K562 (cell line): Measurements from ENCODE around the gene SURF4. TPM values are rescaled to one million over a fixed set of nuclear protein-coding genes. Genes with fewer than 3 reads are reported as not detected.

Experiments
- ATAC-seq: fragments of 200-7000 bp; cut with Tn5 transposase; 3 replicates; pipeline ENCODE4 v1.9.1; 2020; ENCODE audit warnings: moderate library complexity
- BruUV-seq: library from RNA; stranded (reverse); fragments of 400-500 nt; replicated peaks from 2 replicates; lab custom pipeline; 2021; lab: Mats Ljungman, UMichigan
- CTCF ChIA-PET: fragments of 300-600 bp; formaldehyde crosslinking; extraction: SDS; loops from one replicate; lab custom pipeline; 2021; ENCODE audit warnings: low intra/inter-chr PET ratio; lab: Yijun Ruan, JAX
- POLR2A ChIA-PET: fragments of 300-600, 350-650 bp; sonication (Branson Sonifier 250); formaldehyde crosslinking; extraction: SDS; loops from one replicate; lab custom pipeline; 2021; ENCODE audit warnings: antibody characterized with exemption, inconsistent platforms; lab: Yijun Ruan, JAX
- DNase-seq, 4 experiments: peaks; one replicate each; pipeline versions ENCODE4 v3.0.0 to v3.0.0-alpha.2; 2011 to 2018; ENCODE audit warnings: low spot score in 3 of 4, mixed read lengths in 3 of 4; ENCODE audit errors: extremely low read depth in 1 of 4
- FAIRE-seq: peaks from 2 replicates; lab custom pipeline; 2011; peaks lifted over from hg19 to GRCh38; lab: Jason Lieb, UNC
- H2AFZ ChIP-seq: 2 replicates; pipeline ENCODE4 v1.6.0; 2011; ENCODE audit warnings: low read depth, low read length, control low read depth, inconsistent platforms
- H3K27ac ChIP-seq: fragments of 200-600 bp; 3 replicates; pipeline ENCODE4 v1.8.0; 2011; ENCODE audit warnings: low read depth, mild to moderate bottlenecking, control low read depth, inconsistent platforms, low read length, moderate library complexity, mixed read lengths; ENCODE audit errors: extremely low read depth
- H3K27me3 ChIP-seq, 2 experiments: fragments of 300-600 bp in 1 of 2; 2 replicates in 1 of 2; 3 replicates in 1 of 2; pipeline versions ENCODE4 v1.6.0 to v1.8.0; 2011; ENCODE audit warnings: inconsistent platforms in 2 of 2, low read length in 2 of 2, mild to moderate bottlenecking in 1 of 2, mixed read lengths in 1 of 2, moderate library complexity in 1 of 2; ENCODE audit not compliant: control insufficient read depth in 2 of 2, insufficient read depth in 2 of 2
- H3K36me3 ChIP-seq: fragments of 300-600 bp; 3 replicates; pipeline ENCODE4 v1.8.0; 2011; ENCODE audit warnings: mild to moderate bottlenecking, low read length, inconsistent platforms; ENCODE audit not compliant: control insufficient read depth, insufficient read depth
- H3K4me1 ChIP-seq, 2 experiments: fragments of 200-600 bp in 1 of 2; replicated peaks in 1 of 2; 2 replicates in 1 of 2; 3 replicates in 1 of 2; pipeline versions ENCODE4 v1.5.1 to v1.8.0; 2011; ENCODE audit warnings: inconsistent platforms in 2 of 2, low read length in 2 of 2, mild to moderate bottlenecking in 1 of 2, mixed read lengths in 1 of 2, moderate library complexity in 1 of 2; ENCODE audit not compliant: control insufficient read depth in 2 of 2, insufficient read depth in 2 of 2
- H3K4me2 ChIP-seq: 2 replicates; pipeline ENCODE4 v1.6.1; 2011; ENCODE audit warnings: low read length, control low read depth, inconsistent platforms, mixed read lengths; ENCODE audit not compliant: insufficient read depth
- H3K4me3 ChIP-seq: fragments of 200-600 bp; sonication (generic), shearing (Covaris generic); 2 replicates; pipeline ENCODE4 v1.5.1; 2016; ENCODE audit warnings: control low read depth, inconsistent platforms
- H3K79me2 ChIP-seq: fragments of 200-600 bp; 3 replicates; pipeline ENCODE4 v1.8.0; 2011; ENCODE audit warnings: low read length, inconsistent platforms; ENCODE audit not compliant: control insufficient read depth, insufficient read depth
- H3K9ac ChIP-seq, 2 experiments: 2 replicates each; pipeline versions ENCODE4 v1.6.0 to v1.6.1; 2011; ENCODE audit warnings: low read depth in 2 of 2, low read length in 2 of 2, control low read depth in 1 of 2, inconsistent platforms in 1 of 2, mild to moderate bottlenecking in 1 of 2, mixed read lengths in 1 of 2; ENCODE audit not compliant: insufficient read depth in 1 of 2
- H3K9me1 ChIP-seq: one replicate; pipeline ENCODE4 v1.6.0; 2011; ENCODE audit warnings: inconsistent platforms, mild to moderate bottlenecking, low read length, moderate library complexity; ENCODE audit not compliant: control insufficient read depth, insufficient read depth
- H3K9me3 ChIP-seq: replicated peaks from 2 replicates; pipeline ENCODE4 v1.5.1; 2011; ENCODE audit warnings: low read depth, low read length, inconsistent platforms; ENCODE audit not compliant: control insufficient read depth, insufficient read depth
- H4K20me1 ChIP-seq: replicated peaks from 2 replicates; pipeline ENCODE4 v1.6.1; 2011; ENCODE audit warnings: low read length, inconsistent platforms, mixed read lengths; ENCODE audit not compliant: control insufficient read depth, insufficient read depth
- NR2C1 ChIP-seq, 2 experiments: fragments of 450-650 bp; IDR thresholded peaks; 2 replicates each; pipeline ENCODE4 v1.6.1; 2017; ENCODE audit warnings: mild to moderate bottlenecking in 2 of 2, antibody characterized with exemption in 1 of 2, inconsistent platforms in 1 of 2, missing compliant biosample characterization in 1 of 2, missing genetic modification characterization in 1 of 2
- RCOR1 ChIP-seq, 2 experiments: IDR thresholded peaks; 2 replicates each; pipeline ENCODE4 v1.6.1; 2012; ENCODE audit warnings: low read depth in 2 of 2, low read length in 2 of 2, borderline replicate concordance in 1 of 2, improper control_type of control experiment in 1 of 2
- RUNX1 ChIP-seq: sonication (generic); IDR thresholded peaks from 2 replicates; pipeline ENCODE4 v1.6.1; 2016; ENCODE audit warnings: antibody characterized with exemption, low read depth
- SP1 ChIP-seq: sonication (generic); formaldehyde crosslinking; IDR thresholded peaks from 2 replicates; pipeline ENCODE4 v1.8.1; 2022; ENCODE audit warnings: mild to moderate bottlenecking, missing genetic modification reagents
- TCF15 ChIP-seq: fragments of 250-450 bp; sonication (Bioruptor Pico); IDR thresholded peaks from 2 replicates; pipeline ENCODE4 v1.8.0; 2022; ENCODE audit warnings: moderate library complexity, mild to moderate bottlenecking, inconsistent platforms
- TFAM ChIP-seq: fragments of 250-450 bp; sonication (Bioruptor Pico); conservative IDR thresholded peaks from 2 replicates; pipeline ENCODE4 v1.5.0; 2021; ENCODE audit warnings: mild to moderate bottlenecking, moderate library complexity
- ZNF316 ChIP-seq: fragments of 450-650 bp; IDR thresholded peaks from 2 replicates; pipeline ENCODE4 v1.6.1; 2016
- ZNF436 ChIP-seq: fragments of 250-450, 450-650 bp; sonication (Bioruptor Pico); formaldehyde crosslinking; IDR thresholded peaks from 2 replicates; pipeline ENCODE4 v1.7.0; 2020; ENCODE audit warnings: mild to moderate bottlenecking
- ZNF696 ChIP-seq: fragments of 250-450 bp; sonication (Bioruptor Pico); conservative IDR thresholded peaks from 2 replicates; pipeline ENCODE4 v1.4.0; 2020; ENCODE audit warnings: mild to moderate bottlenecking, moderate library complexity
- WGBS: fragments of 100-300 bp; shearing (Covaris generic); methylation state at CpG from one replicate; pipeline ENCODE4 v1.1.6; 2016; ENCODE audit warnings: low coverage, mixed read lengths; ENCODE audit not compliant: insufficient coverage; ENCODE audit errors: missing lambda C conversion rate; 5-methylcytosine and 5-hydroxymethylcytosine counted together
- in situ Hi-C: fragments of 300-500 bp; cut with MboI; formaldehyde crosslinking; loops from 4 replicates; pipeline ENCODE4 v1.15.0; 2018; ENCODE audit warnings: inconsistent platforms, mixed read lengths
- intact Hi-C: fragments of 100-400 bp; cut with micrococcal nuclease; formaldehyde crosslinking; loops from 2 replicates; pipeline ENCODE4 v1.14.2; 2022
- polyA plus RNA-seq, 8 experiments: library from polyadenylated mRNA; depleted of rRNA in 4 of 8; stranded (reverse) in 5 of 8; unstranded in 3 of 8; fragments of >200 nt; fragmentation: Nextera tagmentation in 2 of 8; fragmentation: Illumina TruSeq in 1 of 8; extraction: Ambion mirVana in 2 of 8; extraction: Trizol in 1 of 8; gene quantifications; 2 replicates each; pipeline versions ENCODE4 v1.2.1 to v1.2.3, GENCODE V29; 2011 to 2014; ENCODE audit warnings: inconsistent platforms in 1 of 8, missing spikeins in 1 of 8
- total RNA-seq, 7 experiments: library from RNA; depleted of rRNA in 6 of 7; stranded (reverse); fragments of >200 nt in 6 of 7; fragmentation: Illumina TruSeq in 2 of 7; extraction: Trizol in 2 of 7; gene quantifications; 2 replicates each; pipeline versions ENCODE4 v1.2.1 to v1.2.3, GENCODE V29; 2011 to 2021; ENCODE audit warnings: low replicate concordance in 1 of 7

SURF4 gene
- total and polyA plus RNA-seq, 9 of the 15 experiments (the other 6 are each of a cell fraction or from before 2014, with no cell fraction given), result 8.4 to 176 (median 130) TPM

GRCh38 chr9:133405508-133406438 is 29.9 kb upstream of the SURF4 start:
- H3K27ac ChIP-seq, result no peak overlapping the region
- H3K9ac ChIP-seq, result peak overlapping the region in 1 of 2 experiments; percentile 43; a peak in 1 of 4 replicates
- no peak for DNase-seq
- no peak for FAIRE-seq
- intact Hi-C loops (loop anchor here (1.0 kb wide), 1 partner anchor 81 kb away; no protein-coding TSS in a partner anchor), in situ Hi-C loops (no loop called here)
- H3K36me3 ChIP-seq, result peaks cover 75% of the 10 kb centered on the region; the same call in 2 of the 3 replicates
- BruUV-seq, result no TSS peak
- WGBS, result 85% methylated on average over 18 of the region's 19 CpGs
- POLR2A ChIA-PET, result no interaction called here
- CTCF ChIA-PET, result no interaction called here
- no peaks in the 10 kb centered on the region for H3K79me2 ChIP-seq
- H3K4me3 ChIP-seq, result no peak overlapping the region
- no peak for ATAC-seq
- TF ChIP-seq ZNF436, result no peak
- no peak for TF ChIP-seq ZNF696 (CRISPR knock-in tag)
- TF ChIP-seq SP1 (CRISPR knock-in tag), result no peak
- no peak for TF ChIP-seq RCOR1 (IDR thresholded peaks at IDR 0.05; ENCODE audit: borderline replicate concordance in 1 of 2, low read depth in 2 of 2, low read length in 2 of 2)
- no peak for TF ChIP-seq TCF15 (CRISPR knock-in tag)
- TF ChIP-seq RUNX1, result no peak
- TF ChIP-seq ZNF316, result no peak
- no peak for TF ChIP-seq NR2C1 (IDR thresholded peaks at IDR 0.05)
- TF ChIP-seq NR2C1 (tag; IDR thresholded peaks at IDR 0.05), result no peak
- TF ChIP-seq TFAM (CRISPR knock-in tag), result no peak
- H2AFZ ChIP-seq, result no peak overlapping the region
- peaks cover 12% of the 10 kb centered on the region for H4K20me1 ChIP-seq
- H3K27me3 ChIP-seq, result no peaks in the 10 kb centered on the region
- H3K4me2 ChIP-seq, result no peak overlapping the region
- H3K9me1 ChIP-seq, result no peaks in the 10 kb centered on the region
- H3K9me3 ChIP-seq, result no peaks in the 10 kb centered on the region
- peaks cover 0 to 20% of the 10 kb centered on the region in 2 experiments; a peak in 3 of 5 replicates for H3K4me1 ChIP-seq
